Activated B cell treated with CpG ODN at 0.5 μM for 24 hours (primary cell): ENCODE data around the gene GADL1. TPM values are rescaled to one million over a fixed set of nuclear protein-coding genes. Genes with fewer than 3 reads are reported as not detected.

Experiments used
- ATAC-seq: fragments of 200-7000 bp; cut with Tn5 transposase; one replicate; pipeline ENCODE4 v1.10.0; 2021; ENCODE audit warnings: low read depth, mild to moderate bottlenecking, moderate library complexity
- CTCF ChIA-PET: fragments of 350-600 bp; sonication (Branson Sonifier 250); formaldehyde crosslinking; loops from one replicate; lab custom pipeline; 2021; ENCODE audit warnings: antibody characterized with exemption; lab: Charles Lee
- POLR2A ChIA-PET: fragments of 350-600 bp; sonication (Branson Sonifier 250); formaldehyde crosslinking; loops from one replicate; lab custom pipeline; 2021; ENCODE audit warnings: antibody characterized with exemption; lab: Charles Lee
- DNase-seq: peaks from one replicate; pipeline ENCODE4 v3.0.0; 2022
- H3K27ac Mint-ChIP-seq: one replicate; pipeline ENCODE4 v1.8.0; 2020; ENCODE audit warnings: mixed read lengths
- H3K27me3 Mint-ChIP-seq: one replicate; pipeline ENCODE4 v1.8.0; 2021; ENCODE audit warnings: mixed read lengths
- H3K36me3 Mint-ChIP-seq: one replicate; pipeline ENCODE4 v1.8.0; 2021; ENCODE audit warnings: low read depth, mixed read lengths
- H3K4me1 Mint-ChIP-seq: one replicate; pipeline ENCODE4 v1.8.0; 2021; ENCODE audit warnings: mixed read lengths
- H3K4me3 Mint-ChIP-seq: one replicate; pipeline ENCODE4 v1.8.0; 2020; ENCODE audit warnings: mild to moderate bottlenecking, mixed read lengths
- H3K9me3 Mint-ChIP-seq: one replicate; pipeline ENCODE4 v1.8.0; 2020; ENCODE audit warnings: mixed read lengths
- CTCF ChIP-seq: fragments of 200-600 bp; IDR thresholded peaks from one replicate; pipeline ENCODE4 v1.8.0; 2022; ENCODE audit warnings: antibody characterized with exemption, mild to moderate bottlenecking
- intact Hi-C: fragments of 100-400 bp; cut with micrococcal nuclease; formaldehyde crosslinking; loops from one replicate; pipeline ENCODE4 v1.15.1; 2024
- total RNA-seq: library from RNA; stranded (reverse); gene quantifications from 2 replicates; pipeline ENCODE4 v1.2.3, GENCODE V29; 2022

The GADL1 gene
- total RNA-seq, 1 donor from 2014 or later = not detected

GRCh38 chr3:30743641-30744317 lies 150.7 kb downstream of the GADL1 start:
- H3K27me3 Mint-ChIP-seq = peaks cover 1% of the 10 kb centered on the region
- no peaks in the 10 kb centered on the region for H3K9me3 Mint-ChIP-seq
- H3K4me3 Mint-ChIP-seq = no peak overlapping the region
- intact Hi-C loops = no loop called here
- POLR2A ChIA-PET = interaction anchor here (0.5 kb wide), 1 partner anchor 383 kb away, joined by 3 read pairs; no protein-coding TSS in a partner anchor
- CTCF ChIA-PET = interaction anchor here (1.0 to 1.3 kb wide), 2 partner anchors 701 to 731 kb away, joined by 3 to 4 read pairs; no protein-coding TSS in a partner anchor
- H3K27ac Mint-ChIP-seq = no peak overlapping the region
- ATAC-seq (no peak), DNase-seq (no peak)
- H3K4me1 Mint-ChIP-seq = peaks cover 6% of the 10 kb centered on the region
- H3K36me3 Mint-ChIP-seq = no peaks in the 10 kb centered on the region
- no peak for TF ChIP-seq CTCF

GRCh38 chr3:30742796-30743619 lies 151.5 kb downstream of the GADL1 start:
- Mint-ChIP-seq H3K27me3 (peaks cover 1% of the 10 kb centered on the region), H3K9me3 (no peaks in the 10 kb centered on the region), H3K4me1 (peaks cover 6% of the 10 kb centered on the region), H3K4me3 (no peak overlapping the region), H3K27ac (no peak overlapping the region), H3K36me3 (no peaks in the 10 kb centered on the region)
- ATAC-seq (no peak), DNase-seq (no peak)
- ChIA-PET CTCF (interaction anchor here (0.7 to 1.3 kb wide), 2 partner anchors 12 to 730 kb away, joined by 4 read pairs; no protein-coding TSS in a partner anchor), POLR2A (interaction anchor here (0.5 kb wide), 1 partner anchor 383 kb away, joined by 3 read pairs; no protein-coding TSS in a partner anchor)
- intact Hi-C loops = no loop called here
- TF ChIP-seq CTCF = no peak

- H3K27ac Mint-ChIP-seq = no peak overlapping the region
- CTCF ChIA-PET = no interaction called here
Measured at GRCh38 chr3:30741889-30742288, 152.6 kb downstream of the GADL1 start.

GRCh38 chr3:30738605-30739004 lies 155.9 kb downstream of the GADL1 start:
- intact Hi-C loops = no loop called here
- H3K4me1 Mint-ChIP-seq = peaks cover 6% of the 10 kb centered on the region
- ATAC-seq (no peak), DNase-seq (no peak)
- no peaks in the 10 kb centered on the region for H3K36me3 Mint-ChIP-seq
- no peaks in the 10 kb centered on the region for H3K9me3 Mint-ChIP-seq
- CTCF ChIA-PET = no interaction called here
- POLR2A ChIA-PET = no interaction called here
- no peak for TF ChIP-seq CTCF
- H3K27me3 Mint-ChIP-seq = peaks cover 4% of the 10 kb centered on the region
- no peak overlapping the region for H3K4me3 Mint-ChIP-seq
- H3K27ac Mint-ChIP-seq = no peak overlapping the region

More at GRCh38 chr3:30741889-30742288, 152.6 kb downstream of the GADL1 start:
- no peak for DNase-seq
- Mint-ChIP-seq H3K36me3 (no peaks in the 10 kb centered on the region), H3K4me1 (peaks cover 6% of the 10 kb centered on the region), H3K27me3 (no peaks in the 10 kb centered on the region), H3K4me3 (no peak overlapping the region), H3K9me3 (no peaks in the 10 kb centered on the region)
- POLR2A ChIA-PET = no interaction called here
- no peak for ATAC-seq
- no peak for TF ChIP-seq CTCF
- intact Hi-C loops = no loop called here
